HL-60 (cell line): Measurements from ENCODE around the gene SFMBT2.

Source experiments
- POLR2AphosphoS5 ChIP-seq: IDR thresholded peaks from 2 replicates; pipeline ENCODE4 v1.6.1; 2012; ENCODE audit warnings: low read depth
- TF ChIP-seq, protein P1 (sequence below): IDR thresholded peaks from one replicate; pipeline ENCODE4 v1.5.1; 2011; ENCODE audit warnings: low read length, control low read depth, inconsistent platforms; ENCODE audit not compliant: insufficient read depth

- TF ChIP-seq, protein P1, sequence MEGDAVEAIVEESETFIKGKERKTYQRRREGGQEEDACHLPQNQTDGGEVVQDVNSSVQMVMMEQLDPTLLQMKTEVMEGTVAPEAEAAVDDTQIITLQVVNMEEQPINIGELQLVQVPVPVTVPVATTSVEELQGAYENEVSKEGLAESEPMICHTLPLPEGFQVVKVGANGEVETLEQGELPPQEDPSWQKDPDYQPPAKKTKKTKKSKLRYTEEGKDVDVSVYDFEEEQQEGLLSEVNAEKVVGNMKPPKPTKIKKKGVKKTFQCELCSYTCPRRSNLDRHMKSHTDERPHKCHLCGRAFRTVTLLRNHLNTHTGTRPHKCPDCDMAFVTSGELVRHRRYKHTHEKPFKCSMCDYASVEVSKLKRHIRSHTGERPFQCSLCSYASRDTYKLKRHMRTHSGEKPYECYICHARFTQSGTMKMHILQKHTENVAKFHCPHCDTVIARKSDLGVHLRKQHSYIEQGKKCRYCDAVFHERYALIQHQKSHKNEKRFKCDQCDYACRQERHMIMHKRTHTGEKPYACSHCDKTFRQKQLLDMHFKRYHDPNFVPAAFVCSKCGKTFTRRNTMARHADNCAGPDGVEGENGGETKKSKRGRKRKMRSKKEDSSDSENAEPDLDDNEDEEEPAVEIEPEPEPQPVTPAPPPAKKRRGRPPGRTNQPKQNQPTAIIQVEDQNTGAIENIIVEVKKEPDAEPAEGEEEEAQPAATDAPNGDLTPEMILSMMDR: no peak
- no peak for TF ChIP-seq POLR2AphosphoS5
Measured at GRCh38 chr10:7372504-7372903, 38.3 kb downstream of the SFMBT2 start.
